ENCODE results near the gene ST6GALNAC4.

GRCh38 chr9:127880143-127880542, 36.7 kb downstream of the ST6GALNAC4 start:
- TF ChIP-seq CTCF (IDR thresholded peaks at IDR 0.05) (no peak), POLR2A (IDR thresholded peaks at IDR 0.05) (no peak), EP300 (IDR thresholded peaks at IDR 0.05) (no peak)
